PC-3 (cell line): ENCODE measurements around the gene MAST4. TPM values are rescaled to one million over a fixed set of nuclear protein-coding genes. Genes with fewer than 3 reads are reported as not detected.

Source experiments
- ATAC-seq: fragments of 200-7000 bp; cut with Tn5 transposase; 2 replicates; pipeline ENCODE4 v1.9.1; 2020; ENCODE audit warnings: mild to moderate bottlenecking, moderate library complexity
- BruUV-seq: library from RNA; stranded (reverse); fragments of 400-500 nt; replicated peaks from 2 replicates; lab custom pipeline; 2021; lab: Mats Ljungman, UMichigan
- CTCF ChIA-PET: fragments of 300-600 bp; sonication (Branson Sonifier 250); formaldehyde crosslinking; loops from one replicate; lab custom pipeline; 2022; ENCODE audit warnings: antibody characterized with exemption; lab: Charles Lee
- POLR2A ChIA-PET: fragments of 300-600 bp; sonication (Branson Sonifier 250); formaldehyde crosslinking; loops from one replicate; lab custom pipeline; 2022; ENCODE audit warnings: antibody characterized with exemption; ENCODE audit not compliant: unreplicated experiment; lab: Charles Lee
- DNase-seq: peaks from one replicate; pipeline ENCODE4 v3.0.0-alpha.2; 2015
- H2AFZ ChIP-seq: fragments of 300-600 bp; sonication (generic); 2 replicates; pipeline ENCODE4 v1.6.0; 2016; ENCODE audit warnings: antibody characterized with exemption, low read length
- H3F3A ChIP-seq: fragments of 300-600 bp; sonication (generic); one replicate; pipeline ENCODE4 v1.6.0; 2017; ENCODE audit warnings: antibody characterized with exemption, low read length, control low read depth, mild to moderate bottlenecking; ENCODE audit not compliant: unreplicated experiment
- H3K27ac ChIP-seq: fragments of 300-600 bp; sonication (generic); 2 replicates; pipeline ENCODE4 v1.5.1; 2016; ENCODE audit warnings: mild to moderate bottlenecking, low read length
- H3K27me3 ChIP-seq: fragments of 300-600 bp; sonication (generic); 2 replicates; pipeline ENCODE4 v1.6.1; 2016; ENCODE audit warnings: low read length, mixed read lengths
- H3K36me3 ChIP-seq: fragments of 300-600 bp; sonication (generic); 2 replicates; pipeline ENCODE4 v1.6.1; 2016; ENCODE audit warnings: low read depth, mixed run types, low read length, mixed read lengths
- H3K4me1 ChIP-seq: fragments of 300-600 bp; sonication (generic); 2 replicates; pipeline ENCODE4 v1.5.1; 2016; ENCODE audit warnings: low read length; ENCODE audit not compliant: insufficient read depth
- H3K4me2 ChIP-seq: fragments of 300-600 bp; sonication (generic); 2 replicates; pipeline ENCODE4 v1.6.0; 2016; ENCODE audit warnings: low read length
- H3K4me3 ChIP-seq: fragments of 300-600 bp; sonication (generic); 2 replicates; pipeline ENCODE4 v1.5.1; 2016; ENCODE audit warnings: mild to moderate bottlenecking, low read length, mixed read lengths
- H3K79me2 ChIP-seq: fragments of 300-600 bp; sonication (generic); 2 replicates; pipeline ENCODE4 v1.6.1; 2017; ENCODE audit warnings: low read length, mixed read lengths
- H3K9ac ChIP-seq: fragments of 300-600 bp; sonication (generic); 2 replicates; pipeline ENCODE4 v1.6.0; 2016; ENCODE audit warnings: mild to moderate bottlenecking, low read length
- H3K9me2 ChIP-seq: fragments of 300-600 bp; sonication (generic); replicated peaks from 2 replicates; pipeline ENCODE4 v1.6.1; 2016; ENCODE audit warnings: mixed run types, low read length, mixed read lengths
- H3K9me3 ChIP-seq: fragments of 300-600 bp; sonication (generic); 2 replicates; pipeline ENCODE4 v1.6.1; 2016; ENCODE audit warnings: low read length, mixed read lengths
- H4K20me1 ChIP-seq: fragments of 300-600 bp; sonication (generic); 2 replicates; pipeline ENCODE4 v1.6.1; 2016; ENCODE audit warnings: low read length, mixed read lengths
- CTCF ChIP-seq: fragments of 300-600 bp; sonication (generic); conservative IDR thresholded peaks from 2 replicates; pipeline ENCODE4 v1.5.1; 2017; ENCODE audit warnings: antibody characterized with exemption, low read depth, mild to moderate bottlenecking, low read length
- EZH2 ChIP-seq: fragments of 300-600 bp; sonication (generic); IDR thresholded peaks from one replicate; pipeline ENCODE4 v1.6.1; 2017; ENCODE audit warnings: antibody characterized with exemption, mild to moderate bottlenecking, low read length; ENCODE audit not compliant: unreplicated experiment
- EZH2phosphoT487 ChIP-seq: fragments of 300-600 bp; sonication (generic); IDR thresholded peaks from 2 replicates; pipeline ENCODE4 v1.6.1; 2018; ENCODE audit warnings: mild to moderate bottlenecking, antibody characterized with exemption, low read length, borderline replicate concordance
- intact Hi-C: fragments of 100-400 bp; cut with micrococcal nuclease; formaldehyde crosslinking; loops from 2 replicates; pipeline ENCODE4 v1.9.0; 2023
- total RNA-seq: library from RNA; depleted of rRNA; stranded (reverse); fragments of >200 nt; gene quantifications from 2 replicates; pipeline ENCODE4 v1.2.3, GENCODE V29; 2014

Gene MAST4
- total RNA-seq, 1 experiment from 2014 or later, result 7.9 TPM

- ATAC-seq (no peak), DNase-seq (no peak)
- H3K4me3 ChIP-seq, result peak overlapping the region; percentile 60; the same call in 1 of the 2 replicates
- H3K4me1 ChIP-seq, result peaks cover 49% of the 10 kb centered on the region
- POLR2A ChIA-PET, result no interaction called here
- H3K9me2 ChIP-seq, result no peaks in the 10 kb centered on the region
- peak overlapping the region; percentile 27 for H2AFZ ChIP-seq
- H4K20me1 ChIP-seq, result no peaks in the 10 kb centered on the region
- no peak for TF ChIP-seq EZH2phosphoT487
- no peak for TF ChIP-seq CTCF
- TF ChIP-seq EZH2, result no peak
- no peaks in the 10 kb centered on the region for H3F3A ChIP-seq
- H3K36me3 ChIP-seq, result no peaks in the 10 kb centered on the region
- CTCF ChIA-PET, result no interaction called here
- H3K4me2 ChIP-seq, result peak overlapping the region; percentile 74
- no peaks in the 10 kb centered on the region for H3K9me3 ChIP-seq
- H3K27ac ChIP-seq, result peak overlapping the region; percentile 55
- intact Hi-C loops, result no loop called here
- no TSS peak for BruUV-seq
- no peaks in the 10 kb centered on the region for H3K27me3 ChIP-seq
- H3K9ac ChIP-seq, result no peak overlapping the region
- no peaks in the 10 kb centered on the region for H3K79me2 ChIP-seq
These were observed 364.4 kb downstream of the MAST4 start for GRCh38 chr5:66960369-66961137.

DNA sequence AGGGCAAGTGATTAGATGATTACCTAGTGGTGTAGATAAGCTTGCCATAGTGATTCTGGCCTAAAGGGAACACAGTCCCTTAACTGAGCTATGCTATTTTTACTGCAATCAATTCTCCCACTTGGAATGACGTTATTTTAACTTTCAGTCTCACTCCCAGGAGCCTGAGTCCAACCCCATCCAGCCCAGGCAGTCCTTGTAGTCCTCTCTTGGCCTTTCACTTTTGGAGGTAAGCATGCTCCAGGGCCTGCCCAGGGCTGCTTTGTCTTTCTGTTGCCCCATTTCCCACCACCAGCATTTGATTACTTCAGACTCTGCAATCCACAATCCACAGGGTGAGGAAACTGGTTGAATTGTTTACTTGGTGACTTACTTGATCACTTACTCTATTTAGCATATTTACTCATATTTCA, 367.4 kb downstream of the MAST4 start:
- Histone ChIP-seq H3K9me2 (no peaks in the 10 kb centered on the region), H3K9me3 (no peaks in the 10 kb centered on the region), H4K20me1 (no peaks in the 10 kb centered on the region), H3K4me1 (peaks cover 39% of the 10 kb centered on the region), H3K79me2 (no peaks in the 10 kb centered on the region), H2AFZ (0 out of 2 replicates have a peak overlapping the region, but pooled peaks have one; percentile 9), H3F3A (no peaks in the 10 kb centered on the region), H3K4me2 (peak overlapping the region; percentile 56), H3K4me3 (no peak overlapping the region), H3K27me3 (no peaks in the 10 kb centered on the region), H3K9ac (no peak overlapping the region), H3K27ac (peak overlapping the region; percentile 40), H3K36me3 (no peaks in the 10 kb centered on the region)
- TF ChIP-seq CTCF, result no peak
- no peak for TF ChIP-seq EZH2phosphoT487
- no peak for TF ChIP-seq EZH2
- POLR2A ChIA-PET, result no interaction called here
- BruUV-seq, result no TSS peak
- DNase-seq (peak; percentile 57), ATAC-seq (peak; percentile 45)
- CTCF ChIA-PET, result no interaction called here
- intact Hi-C loops, result no loop called here

GRCh38 chr5:66966439-66966838, 370.2 kb downstream of the MAST4 start:
- 0 out of 2 replicates have a peak, but pooled peaks have one; percentile 16 for TF ChIP-seq CTCF
- TF ChIP-seq EZH2, result no peak
- TF ChIP-seq EZH2phosphoT487, result no peak
- BruUV-seq, result no TSS peak
- ATAC-seq (no peak), DNase-seq (peak; percentile 3)
- H3K4me1 ChIP-seq, result peaks cover 12% of the 10 kb centered on the region
- no peaks in the 10 kb centered on the region for H3K9me3 ChIP-seq
- H3K36me3 ChIP-seq, result no peaks in the 10 kb centered on the region
- CTCF ChIA-PET, result no interaction called here
- no peak overlapping the region for H3K27ac ChIP-seq
- no peaks in the 10 kb centered on the region for H4K20me1 ChIP-seq
- no peaks in the 10 kb centered on the region for H3F3A ChIP-seq
- intact Hi-C loops, result no loop called here
- H3K4me3 ChIP-seq, result no peak overlapping the region
- POLR2A ChIA-PET, result no interaction called here
- no peaks in the 10 kb centered on the region for H3K79me2 ChIP-seq
- no peak overlapping the region for H2AFZ ChIP-seq
- H3K9me2 ChIP-seq, result no peaks in the 10 kb centered on the region
- H3K4me2 ChIP-seq, result no peak overlapping the region
- H3K27me3 ChIP-seq, result no peaks in the 10 kb centered on the region
- H3K9ac ChIP-seq, result no peak overlapping the region
